Adrenal gland (tissue), 12 donors: ENCODE measurements around the gene ITGA2. TPM values are rescaled to one million over a fixed set of nuclear protein-coding genes. Genes with fewer than 3 reads are reported as not detected.
A peak's percentile ranks its signal among the peaks of the same experiment; 100 is the strongest.

ENCODE experiments used
- DNase-seq, 7 donors: peaks; one replicate each; pipeline ENCODE4 v3.0.0-alpha.2; 2019 to 2020
- H3K27ac ChIP-seq, 5 donors: fragments of 200-600 bp; sonication (generic) in 4 of 5; 1 replicate in 3 of 5; 2 replicates in 2 of 5; pipeline versions ENCODE4 v1.5.1 to v1.8.0; 2016 to 2020; ENCODE audit warnings: mild to moderate bottlenecking in 1 of 5
- H3K27me3 ChIP-seq: fragments of 200-600 bp; 2 replicates; pipeline ENCODE4 v1.8.0; 2021
- H3K36me3 ChIP-seq, 2 donors: fragments of 200-600 bp; replicated peaks in 1 of 2; 1 replicate in 1 of 2; 2 replicates in 1 of 2; pipeline versions ENCODE4 v1.5.1 to v1.8.0; 2018 to 2022
- H3K4me1 ChIP-seq, 2 donors: fragments of 200-600 bp; replicated peaks in 1 of 2; 1 replicate in 1 of 2; 2 replicates in 1 of 2; pipeline versions ENCODE4 v1.5.1 to v1.8.0; 2018 to 2021
- H3K4me3 ChIP-seq, 4 donors: fragments of 200-600 bp; sonication (generic) in 3 of 4; one replicate each; pipeline ENCODE4 v1.5.1; 2016 to 2018
- H3K9me3 ChIP-seq, 3 donors: fragments of 200-600 bp; sonication (generic) in 1 of 3; replicated peaks in 1 of 3; 1 replicate in 2 of 3; 2 replicates in 1 of 3; pipeline versions ENCODE4 v1.5.1 to v1.8.0; 2016 to 2021
- POLR2A ChIP-seq, 2 donors: fragments of 450-650 bp; IDR thresholded peaks; one replicate each; pipeline ENCODE4 v1.6.1; 2017; ENCODE audit warnings: antibody characterized with exemption in 2 of 2, mild to moderate bottlenecking in 2 of 2, moderate library complexity in 1 of 2
- WGBS, 4 donors: extraction: QIAGEN DNeasy Blood & Tissue Kit in 2 of 4; methylation state at CpG; one replicate each; pipeline versions ENCODE4 v1.1.5 to v1.1.7; 2013 to 2017; 5-methylcytosine and 5-hydroxymethylcytosine counted together
- intact Hi-C, 2 donors: fragments of 100-400 bp; cut with DNase I; formaldehyde crosslinking; loops; one replicate each; pipeline versions ENCODE4 v1.14.1 to v1.15.0; 2022 to 2023
- polyA plus RNA-seq, 3 donors: library from polyadenylated mRNA; stranded (reverse); fragments of 200-250 nt in 2 of 3; fragments of 350-450 nt in 1 of 3; fragmentation: Illumina TruSeq in 1 of 3; extraction: RNeasy Lipid Tissue Mini Kit (QIAGEN cat#74804) in 1 of 3; gene quantifications; one replicate each; pipeline ENCODE4 v1.2.3, GENCODE V29; 2013 to 2014
- total RNA-seq, 9 donors: library from RNA; depleted of rRNA in 4 of 9; stranded (reverse); fragments of >200 nt in 4 of 9; fragments of 120-200 nt in 1 of 9; fragmentation: NEBNext Ultra II Directional in 1 of 9; extraction: Animal tissue kit (Norgen Biotek cat#: 25700) in 1 of 9; gene quantifications; one replicate each; pipeline versions ENCODE4 v1.1.0 to v1.2.4, GENCODE V29; 2013 to 2023
- TF ChIP-seq, protein P1 (sequence below), 6 experiments: fragments of 450-650 bp in 4 of 6; fragments of 200-600 bp in 2 of 6; sonication (generic) in 1 of 6; IDR thresholded peaks; 1 replicate in 5 of 6; 2 replicates in 1 of 6; pipeline versions ENCODE4 v1.5.1 to v1.8.0; 2016 to 2021; ENCODE audit warnings: antibody characterized with exemption in 6 of 6, mild to moderate bottlenecking in 2 of 6, moderate library complexity in 1 of 6
- donor health status: healthy with polysubstance abuse.
- donor health status: Bipolar disorder and iron deficiency.
- donor health status: DM: yes; HTN: yes; CAD: no.
- donor health status: DM: no; HTN: no; CAD: no.
- donor health status: DM: no; HTN: no; CAD: no.
- donor health status: DM: yes; HTN: yes; CAD: no.

Gene ITGA2
- total and polyA plus RNA-seq, 12 donors, result 1.8 to 127 (median 20.8) TPM

DNA sequence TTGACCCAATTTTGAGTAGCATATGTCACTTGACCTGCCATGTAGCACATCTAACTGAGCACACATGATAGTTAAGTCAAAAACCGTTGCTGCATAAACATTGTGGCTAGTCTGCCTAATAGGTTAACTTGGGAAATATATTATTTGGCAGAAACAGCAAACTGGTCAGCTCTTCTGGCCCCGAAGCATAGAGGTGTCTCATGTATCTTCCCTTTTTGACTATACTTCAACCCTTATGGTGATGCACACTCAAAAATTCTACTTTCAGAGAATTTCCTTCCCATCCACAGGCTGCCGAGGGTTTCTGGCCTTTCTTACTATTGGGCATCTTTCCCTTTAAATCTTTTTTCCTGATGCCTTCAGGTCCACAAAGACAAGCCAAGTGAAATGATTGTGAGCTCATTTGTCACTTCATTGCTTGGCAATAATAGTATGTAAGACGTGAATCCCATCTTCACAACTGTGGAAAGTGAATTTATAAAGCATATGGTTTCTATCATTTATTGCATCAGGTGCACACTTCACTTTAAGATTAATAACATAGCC lies 79.2 kb downstream of the ITGA2 start:
- no peaks in the 10 kb centered on the region for H3K9me3 ChIP-seq
- intact Hi-C loops, result no loop called here

DNA sequence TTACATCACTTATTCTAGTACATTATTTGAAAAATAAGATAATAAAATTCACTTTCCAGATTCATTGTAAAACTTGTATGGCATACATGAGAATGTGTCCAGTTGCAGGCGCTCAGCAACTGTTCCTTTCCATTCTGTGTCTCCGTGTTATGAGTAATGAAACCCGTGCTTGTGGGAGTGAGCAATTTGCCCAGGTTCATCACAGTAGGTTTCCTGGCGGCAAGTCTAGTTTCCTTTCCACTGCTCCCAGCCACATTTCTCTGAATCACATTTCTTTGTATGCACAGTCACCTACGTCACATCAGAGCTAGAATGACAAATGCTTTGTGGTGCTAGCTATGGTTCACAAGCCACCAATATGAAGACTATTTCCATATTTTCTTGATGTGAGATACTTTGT lies 80.5 kb downstream of the ITGA2 start:
- Histone ChIP-seq H3K9me3 (no peaks in the 10 kb centered on the region), H3K36me3 (peaks cover 0 to 9% of the 10 kb centered on the region in 2 donors), H3K27me3 (no peaks in the 10 kb centered on the region), H3K4me3 (no peak overlapping the region), H3K27ac (no peak overlapping the region), H3K4me1 (peaks cover 0 to 10% of the 10 kb centered on the region in 2 donors)
- peak in 1 of 7 donors; percentile 9 for DNase-seq
- intact Hi-C loops, result no loop called here
- TF ChIP-seq POLR2A (IDR thresholded peaks at IDR 0.05), result no peak
- TF ChIP-seq, protein P1, sequence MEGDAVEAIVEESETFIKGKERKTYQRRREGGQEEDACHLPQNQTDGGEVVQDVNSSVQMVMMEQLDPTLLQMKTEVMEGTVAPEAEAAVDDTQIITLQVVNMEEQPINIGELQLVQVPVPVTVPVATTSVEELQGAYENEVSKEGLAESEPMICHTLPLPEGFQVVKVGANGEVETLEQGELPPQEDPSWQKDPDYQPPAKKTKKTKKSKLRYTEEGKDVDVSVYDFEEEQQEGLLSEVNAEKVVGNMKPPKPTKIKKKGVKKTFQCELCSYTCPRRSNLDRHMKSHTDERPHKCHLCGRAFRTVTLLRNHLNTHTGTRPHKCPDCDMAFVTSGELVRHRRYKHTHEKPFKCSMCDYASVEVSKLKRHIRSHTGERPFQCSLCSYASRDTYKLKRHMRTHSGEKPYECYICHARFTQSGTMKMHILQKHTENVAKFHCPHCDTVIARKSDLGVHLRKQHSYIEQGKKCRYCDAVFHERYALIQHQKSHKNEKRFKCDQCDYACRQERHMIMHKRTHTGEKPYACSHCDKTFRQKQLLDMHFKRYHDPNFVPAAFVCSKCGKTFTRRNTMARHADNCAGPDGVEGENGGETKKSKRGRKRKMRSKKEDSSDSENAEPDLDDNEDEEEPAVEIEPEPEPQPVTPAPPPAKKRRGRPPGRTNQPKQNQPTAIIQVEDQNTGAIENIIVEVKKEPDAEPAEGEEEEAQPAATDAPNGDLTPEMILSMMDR (IDR thresholded peaks at IDR 0.05), result no peak
- 88 to 98% (median 95%) methylated on average over 5 of the region's 5 CpGs for WGBS, 4 donors

More for the DNA sequence above, 79.2 kb downstream of the ITGA2 start:
- Histone ChIP-seq H3K4me3 (no peak overlapping the region), H3K27me3 (no peaks in the 10 kb centered on the region), H3K4me1 (peaks cover 0 to 10% of the 10 kb centered on the region in 2 donors), H3K36me3 (peaks cover 0 to 8% of the 10 kb centered on the region in 2 donors), H3K27ac (no peak overlapping the region)
- 82 to 90% (median 88%) methylated on average over 4 of the region's 4 CpGs for WGBS, 4 donors
- DNase-seq, result no peak
- TF ChIP-seq, protein P1 (IDR thresholded peaks at IDR 0.05), result no peak
- TF ChIP-seq POLR2A (IDR thresholded peaks at IDR 0.05), result no peak

DNA sequence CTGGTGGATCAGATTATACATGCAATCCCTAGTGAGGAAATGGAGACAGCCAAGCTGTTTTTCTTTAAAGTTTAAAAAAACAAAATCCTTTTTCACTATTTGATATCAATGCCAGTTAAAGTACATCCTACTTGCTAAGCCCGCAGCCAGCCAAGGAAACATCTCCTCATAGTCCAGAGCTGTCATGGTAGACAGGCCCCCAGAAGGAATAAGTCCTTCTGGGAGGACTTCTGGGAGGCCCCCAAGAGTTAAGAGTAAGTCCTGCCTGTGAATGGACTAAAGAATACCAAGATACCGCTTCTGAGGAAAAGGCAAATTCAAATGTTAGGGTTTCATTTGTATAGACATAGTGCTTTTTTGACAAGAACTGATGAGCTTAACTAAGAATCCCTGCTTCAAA lies 82.1 kb downstream of the ITGA2 start:
- H3K27ac ChIP-seq, result peak overlapping the region in 2 of 5 donors; percentile 7 to 43
- H3K4me3 ChIP-seq, result no peak overlapping the region
- H3K9me3 ChIP-seq, result no peaks in the 10 kb centered on the region
- peaks cover 0 to 10% of the 10 kb centered on the region in 2 donors for H3K4me1 ChIP-seq
- no peak for DNase-seq
- H3K27me3 ChIP-seq, result no peaks in the 10 kb centered on the region
- WGBS, 4 donors, result 74 to 86% (median 81%) methylated on average over 2 of the region's 2 CpGs
- peaks cover 0 to 25% of the 10 kb centered on the region in 2 donors for H3K36me3 ChIP-seq
- no peak for TF ChIP-seq POLR2A (IDR thresholded peaks at IDR 0.05)
- TF ChIP-seq, protein P1 (IDR thresholded peaks at IDR 0.05), result no peak
- intact Hi-C loops, result no loop called here

DNA sequence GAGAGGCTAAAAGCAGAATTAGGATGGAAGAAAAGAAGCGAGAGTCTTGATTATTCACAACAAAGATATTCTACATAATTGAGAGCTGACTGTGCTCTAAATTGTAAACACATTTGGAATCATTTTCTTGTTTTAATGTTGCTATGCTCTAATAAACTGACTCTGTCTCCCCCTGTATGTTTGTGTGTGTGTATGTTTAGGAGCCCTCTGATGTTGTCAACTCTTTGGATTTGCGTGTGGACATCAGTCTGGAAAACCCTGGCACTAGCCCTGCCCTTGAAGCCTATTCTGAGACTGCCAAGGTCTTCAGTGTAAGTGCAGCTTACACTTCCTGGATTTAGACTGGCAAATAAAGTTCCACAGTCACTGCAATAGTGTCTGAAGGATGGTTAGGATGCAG lies 82.6 kb downstream of the ITGA2 start:
- WGBS, 4 donors, result 60 to 66% (median 62%) methylated on average over 2 of the region's 2 CpGs
- no peaks in the 10 kb centered on the region for H3K27me3 ChIP-seq
- TF ChIP-seq, protein P1 (IDR thresholded peaks at IDR 0.05), result no peak
- TF ChIP-seq POLR2A (IDR thresholded peaks at IDR 0.05), result no peak
- peaks cover 0 to 28% of the 10 kb centered on the region in 2 donors for H3K36me3 ChIP-seq
- no peaks in the 10 kb centered on the region for H3K9me3 ChIP-seq
- peak overlapping the region in 2 of 5 donors; percentile 7 to 43 for H3K27ac ChIP-seq
- intact Hi-C loops, result no loop called here
- H3K4me1 ChIP-seq, result peaks cover 0 to 10% of the 10 kb centered on the region in 2 donors
- H3K4me3 ChIP-seq, result no peak overlapping the region
- DNase-seq, result peak; percentile 20 to 57 (median 43)
